ACC112 (cell line): Measurements from ENCODE around the gene TCP10L.
"Not testable (repeated sequence)": the region's sequence is repeated elsewhere in the genome, so short reads cannot be mapped to it uniquely, and the experiment has no call there.

Experiments used
- H2AFZ ChIP-seq: fragments of 200-600 bp; sonication (generic); one replicate; pipeline ENCODE4 v1.6.0; 2017; ENCODE audit warnings: antibody characterized with exemption, low read length; ENCODE audit not compliant: unreplicated experiment
- H3K27ac ChIP-seq: fragments of 200-600 bp; sonication (generic); 2 replicates; pipeline ENCODE4 v1.5.1; 2014; ENCODE audit warnings: low read depth, mild to moderate bottlenecking, antibody characterized with exemption, low read length, moderate library complexity
- H3K27me3 ChIP-seq: fragments of 200-600 bp; sonication (generic); 2 replicates; pipeline ENCODE4 v1.6.1; 2014; ENCODE audit warnings: mild to moderate bottlenecking, antibody characterized with exemption, low read length, moderate library complexity, mixed read lengths; ENCODE audit not compliant: insufficient read depth
- H3K36me3 ChIP-seq: fragments of 200-600 bp; sonication (generic); 2 replicates; pipeline ENCODE4 v1.6.1; 2016; ENCODE audit warnings: mild to moderate bottlenecking, antibody characterized with exemption, low read length, moderate library complexity, mixed read lengths; ENCODE audit not compliant: insufficient read depth
- H3K4me1 ChIP-seq: fragments of 200-600 bp; sonication (generic); one replicate; pipeline ENCODE4 v1.6.1; 2016; ENCODE audit warnings: low read length, mixed read lengths; ENCODE audit not compliant: insufficient read depth, unreplicated experiment, control insufficient read depth
- H3K4me3 ChIP-seq: fragments of 200-600 bp; sonication (generic); 2 replicates; pipeline ENCODE4 v1.5.1; 2014; ENCODE audit warnings: mild to moderate bottlenecking, low read depth, low read length
- H3K79me2 ChIP-seq: fragments of 200-600 bp; sonication (generic); one replicate; pipeline ENCODE4 v1.6.0; 2016; ENCODE audit warnings: low read length; ENCODE audit not compliant: control insufficient read depth, unreplicated experiment, insufficient read depth

TCP10L gene

GRCh38 chr21:32537569-32537881, 47.8 kb downstream of the TCP10L start:
- Histone ChIP-seq H3K4me1 (no peaks in the 10 kb centered on the region), H3K4me3 (no peak overlapping the region), H3K27ac (no peak overlapping the region), H3K36me3 (no peaks in the 10 kb centered on the region), H2AFZ (no peak overlapping the region), H3K27me3 (no peaks in the 10 kb centered on the region), H3K79me2 (no peaks in the 10 kb centered on the region)

GRCh38 chr21:32535612-32536011, 49.7 kb downstream of the TCP10L start:
- no peak overlapping the region for H3K4me3 ChIP-seq

GRCh38 chr21:32534113-32534512, 51.2 kb downstream of the TCP10L start:
- no peak overlapping the region for H2AFZ ChIP-seq
- H3K4me1 ChIP-seq = no peaks in the 10 kb centered on the region
- H3K4me3 ChIP-seq = no peak overlapping the region
- no peaks in the 10 kb centered on the region for H3K79me2 ChIP-seq
- no peaks in the 10 kb centered on the region for H3K27me3 ChIP-seq
- no peaks in the 10 kb centered on the region for H3K36me3 ChIP-seq
- H3K27ac ChIP-seq = no peak overlapping the region

More at GRCh38 chr21:32535612-32536011, 49.7 kb downstream of the TCP10L start:
- Histone ChIP-seq H2AFZ (no peak overlapping the region), H3K27me3 (no peaks in the 10 kb centered on the region), H3K79me2 (no peaks in the 10 kb centered on the region), H3K27ac (no peak overlapping the region), H3K36me3 (no peaks in the 10 kb centered on the region), H3K4me1 (no peaks in the 10 kb centered on the region)

GRCh38 chr21:32533611-32534010, 51.7 kb downstream of the TCP10L start:
- no peaks in the 10 kb centered on the region for H3K79me2 ChIP-seq
- H3K4me1 ChIP-seq = no peaks in the 10 kb centered on the region
- no peak overlapping the region for H3K27ac ChIP-seq
- H3K27me3 ChIP-seq = no peaks in the 10 kb centered on the region
- H3K36me3 ChIP-seq = no peaks in the 10 kb centered on the region
- no peak overlapping the region for H2AFZ ChIP-seq
- no peak overlapping the region for H3K4me3 ChIP-seq

- Histone ChIP-seq H3K27ac (no peak overlapping the region), H2AFZ (no peak overlapping the region), H3K4me3 (no peak overlapping the region), H3K27me3 (no peaks in the 10 kb centered on the region), H3K79me2 (no peaks in the 10 kb centered on the region), H3K4me1 (no peaks in the 10 kb centered on the region), H3K36me3 (no peaks in the 10 kb centered on the region)
Measured at GRCh38 chr21:32533053-32533452, 52.3 kb downstream of the TCP10L start.

- H3K4me1 ChIP-seq = no peaks in the 10 kb centered on the region
- no peak overlapping the region for H3K4me3 ChIP-seq
- H3K27ac ChIP-seq = no peak overlapping the region
- H2AFZ ChIP-seq = no peak overlapping the region
- no peaks in the 10 kb centered on the region for H3K79me2 ChIP-seq
- no peaks in the 10 kb centered on the region for H3K27me3 ChIP-seq
- no peaks in the 10 kb centered on the region for H3K36me3 ChIP-seq
Measured at GRCh38 chr21:32532636-32533035, 52.7 kb downstream of the TCP10L start.

- not testable (repeated sequence) for H3K27ac ChIP-seq, H3K4me1 ChIP-seq, H3K4me3 ChIP-seq, H3K36me3 ChIP-seq, H3K79me2 ChIP-seq, H2AFZ ChIP-seq, H3K27me3 ChIP-seq
Measured at GRCh38 chr21:32531561-32531960, 53.8 kb downstream of the TCP10L start.

GRCh38 chr21:32530809-32531208, 54.5 kb downstream of the TCP10L start:
- H2AFZ ChIP-seq, H3K36me3 ChIP-seq, H3K4me1 ChIP-seq: not testable (repeated sequence)

GRCh38 chr21:32529679-32530078, 55.6 kb downstream of the TCP10L start:
- H3K36me3 ChIP-seq = no peaks in the 10 kb centered on the region
- peaks cover under 1% of the 10 kb centered on the region for H3K4me1 ChIP-seq
- no peak overlapping the region for H2AFZ ChIP-seq
- H3K79me2 ChIP-seq = no peaks in the 10 kb centered on the region
- H3K27me3 ChIP-seq = no peaks in the 10 kb centered on the region
- no peak overlapping the region for H3K27ac ChIP-seq
- H3K4me3 ChIP-seq = no peak overlapping the region

More at GRCh38 chr21:32530809-32531208, 54.5 kb downstream of the TCP10L start:
- not testable (repeated sequence) for H3K27me3 ChIP-seq, H3K4me3 ChIP-seq, H3K79me2 ChIP-seq, H3K27ac ChIP-seq

GRCh38 chr21:32525282-32525681, 60.0 kb downstream of the TCP10L start:
- no peaks in the 10 kb centered on the region for H3K27me3 ChIP-seq
- H3K36me3 ChIP-seq = no peaks in the 10 kb centered on the region
- no peak overlapping the region for H3K4me3 ChIP-seq
- H3K79me2 ChIP-seq = no peaks in the 10 kb centered on the region
- H3K27ac ChIP-seq = peak overlapping the region; percentile 88; the same call in 1 of the 2 replicates
- H2AFZ ChIP-seq = no peak overlapping the region
- peaks cover 30% of the 10 kb centered on the region for H3K4me1 ChIP-seq

GRCh38 chr21:32523988-32524719, 61.2 kb downstream of the TCP10L start:
- Histone ChIP-seq H3K27me3 (no peaks in the 10 kb centered on the region), H3K4me3 (no peak overlapping the region), H3K36me3 (no peaks in the 10 kb centered on the region), H2AFZ (peak overlapping the region; percentile 84), H3K27ac (peak overlapping the region; percentile 88), H3K4me1 (peaks cover 30% of the 10 kb centered on the region), H3K79me2 (no peaks in the 10 kb centered on the region)
